ENCODE results near the gene ME2.
"Not testable (repeated sequence)": the region's sequence is repeated elsewhere in the genome, so short reads cannot be mapped to it uniquely, and the experiment has no call there.

The ME2 gene

GRCh38 chr18:50869150-50869549 lies 9.8 kb upstream of the ME2 start:
- H3K36me3 Mint-ChIP-seq (ENCODE audit: insufficient read depth) = no peaks in the 10 kb centered on the region
- no peak for ATAC-seq (replicated peaks; ENCODE audit: extremely low read depth, poor library complexity, severe bottlenecking)
- H3K4me1 Mint-ChIP-seq = no peaks in the 10 kb centered on the region
- H3K27me3 Mint-ChIP-seq = peaks cover 6% of the 10 kb centered on the region
- no peak for DNase-seq (ENCODE audit: low spot score in 2 of 2)
- H3K9me3 Mint-ChIP-seq = no peaks in the 10 kb centered on the region
- no peak overlapping the region for H3K4me3 Mint-ChIP-seq
- no peak overlapping the region for H3K27ac Mint-ChIP-seq (ENCODE audit: low read depth)

- Mint-ChIP-seq H3K27ac (ENCODE audit: low read depth) (no peak overlapping the region), H3K27me3 (peaks cover 9% of the 10 kb centered on the region), H3K4me1 (no peaks in the 10 kb centered on the region), H3K36me3 (ENCODE audit: insufficient read depth) (no peaks in the 10 kb centered on the region), H3K9me3 (no peaks in the 10 kb centered on the region), H3K4me3 (no peak overlapping the region)
- ATAC-seq (replicated peaks; ENCODE audit: extremely low read depth, poor library complexity, severe bottlenecking) (no peak), DNase-seq (ENCODE audit: low spot score in 2 of 2) (no peak)
These were observed 8.6 kb upstream of the ME2 start for GRCh38 chr18:50870138-50870845.

- Mint-ChIP-seq H3K36me3 (ENCODE audit: insufficient read depth) (no peaks in the 10 kb centered on the region), H3K27me3 (peaks cover 9% of the 10 kb centered on the region), H3K4me3 (no peak overlapping the region), H3K9me3 (no peaks in the 10 kb centered on the region), H3K4me1 (no peaks in the 10 kb centered on the region), H3K27ac (ENCODE audit: low read depth) (no peak overlapping the region)
- ATAC-seq (replicated peaks; ENCODE audit: extremely low read depth, poor library complexity, severe bottlenecking) (no peak), DNase-seq (ENCODE audit: low spot score in 2 of 2) (no peak)
These were observed 7.1 kb upstream of the ME2 start for GRCh38 chr18:50871846-50872245.

GRCh38 chr18:50875966-50876536 lies 2.9 kb upstream of the ME2 start:
- ATAC-seq (replicated peaks; ENCODE audit: extremely low read depth, poor library complexity, severe bottlenecking) (no peak), DNase-seq (ENCODE audit: low spot score in 2 of 2) (no peak)
- Mint-ChIP-seq H3K27ac (ENCODE audit: low read depth) (no peak overlapping the region), H3K36me3 (ENCODE audit: insufficient read depth) (peaks cover 18% of the 10 kb centered on the region), H3K4me3 (no peak overlapping the region), H3K4me1 (peaks cover 20% of the 10 kb centered on the region), H3K9me3 (no peaks in the 10 kb centered on the region), H3K27me3 (peaks cover 9% of the 10 kb centered on the region)

GRCh38 chr18:50877545-50878265 lies 1.2 kb upstream of the ME2 start:
- Mint-ChIP-seq H3K27me3 (peaks cover 9% of the 10 kb centered on the region), H3K9me3 (no peaks in the 10 kb centered on the region), H3K36me3 (ENCODE audit: insufficient read depth) (peaks cover 18% of the 10 kb centered on the region), H3K4me3 (peak overlapping the region; percentile 96), H3K27ac (ENCODE audit: low read depth) (peak overlapping the region; percentile 96), H3K4me1 (peaks cover 20% of the 10 kb centered on the region)
- ATAC-seq (replicated peaks; ENCODE audit: extremely low read depth, poor library complexity, severe bottlenecking) (no peak), DNase-seq (ENCODE audit: low spot score in 2 of 2) (no peak)

GRCh38 chr18:50879302-50880118 lies 592 bp downstream of the ME2 start:
- Mint-ChIP-seq H3K27ac (ENCODE audit: low read depth) (peak overlapping the region; percentile 96), H3K4me1 (peaks cover 28% of the 10 kb centered on the region), H3K36me3 (ENCODE audit: insufficient read depth) (peaks cover 18% of the 10 kb centered on the region), H3K27me3 (no peaks in the 10 kb centered on the region), H3K9me3 (no peaks in the 10 kb centered on the region), H3K4me3 (peak overlapping the region; percentile 96)
- peak; percentile 28 to 54 for DNase-seq (ENCODE audit: low spot score in 2 of 2)
- ATAC-seq (replicated peaks; ENCODE audit: extremely low read depth, poor library complexity, severe bottlenecking) = peak; percentile 61

- no peak for ATAC-seq (replicated peaks; ENCODE audit: extremely low read depth, poor library complexity, severe bottlenecking)
- no peak for DNase-seq (ENCODE audit: low spot score in 2 of 2)
- peaks cover 28% of the 10 kb centered on the region for H3K4me1 Mint-ChIP-seq
- H3K27ac Mint-ChIP-seq (ENCODE audit: low read depth) = peak overlapping the region; percentile 96
- H3K36me3 Mint-ChIP-seq (ENCODE audit: insufficient read depth) = peaks cover 18% of the 10 kb centered on the region
- no peaks in the 10 kb centered on the region for H3K27me3 Mint-ChIP-seq
- H3K9me3 Mint-ChIP-seq = no peaks in the 10 kb centered on the region
- H3K4me3 Mint-ChIP-seq = peak overlapping the region; percentile 96
These were observed 1.2 kb downstream of the ME2 start for GRCh38 chr18:50880119-50880465.

GRCh38 chr18:50880944-50881343 lies 2.0 kb downstream of the ME2 start:
- not testable (repeated sequence) for H3K27me3 Mint-ChIP-seq; H3K9me3 Mint-ChIP-seq; H3K4me3 Mint-ChIP-seq; H3K27ac Mint-ChIP-seq (ENCODE audit: low read depth); DNase-seq (ENCODE audit: low spot score in 2 of 2); ATAC-seq (replicated peaks; ENCODE audit: extremely low read depth, poor library complexity, severe bottlenecking)
- Mint-ChIP-seq H3K4me1 (peaks cover 28% of the 10 kb centered on the region), H3K36me3 (ENCODE audit: insufficient read depth) (peaks cover 18% of the 10 kb centered on the region)

GRCh38 chr18:50886929-50887328 lies 8.0 kb downstream of the ME2 start:
- Mint-ChIP-seq H3K4me1 (peaks cover 37% of the 10 kb centered on the region), H3K9me3 (no peaks in the 10 kb centered on the region), H3K36me3 (ENCODE audit: insufficient read depth) (no peaks in the 10 kb centered on the region), H3K4me3 (no peak overlapping the region), H3K27me3 (no peaks in the 10 kb centered on the region), H3K27ac (ENCODE audit: low read depth) (peak overlapping the region; percentile 38)
- no peak for DNase-seq (ENCODE audit: low spot score in 2 of 2)
- no peak for ATAC-seq (replicated peaks; ENCODE audit: extremely low read depth, poor library complexity, severe bottlenecking)

- no peak overlapping the region for H3K4me3 Mint-ChIP-seq
- H3K27ac Mint-ChIP-seq (ENCODE audit: low read depth) = no peak overlapping the region
- H3K27me3 Mint-ChIP-seq = no peaks in the 10 kb centered on the region
- no peaks in the 10 kb centered on the region for H3K9me3 Mint-ChIP-seq
- no peak for DNase-seq (ENCODE audit: low spot score in 2 of 2)
- ATAC-seq (replicated peaks; ENCODE audit: extremely low read depth, poor library complexity, severe bottlenecking) = no peak
- H3K4me1 Mint-ChIP-seq = peaks cover 24% of the 10 kb centered on the region
- H3K36me3 Mint-ChIP-seq (ENCODE audit: insufficient read depth) = peaks cover 24% of the 10 kb centered on the region
These were observed 16.6 kb downstream of the ME2 start for GRCh38 chr18:50895350-50896045.

GRCh38 chr18:50896093-50896492 lies 17.2 kb downstream of the ME2 start:
- Mint-ChIP-seq H3K9me3 (no peaks in the 10 kb centered on the region), H3K27me3 (no peaks in the 10 kb centered on the region), H3K4me3 (no peak overlapping the region), H3K36me3 (ENCODE audit: insufficient read depth) (peaks cover 25% of the 10 kb centered on the region), H3K27ac (ENCODE audit: low read depth) (no peak overlapping the region), H3K4me1 (peaks cover 22% of the 10 kb centered on the region)
- ATAC-seq (replicated peaks; ENCODE audit: extremely low read depth, poor library complexity, severe bottlenecking) = no peak
- no peak for DNase-seq (ENCODE audit: low spot score in 2 of 2)

GRCh38 chr18:50898919-50899318 lies 20.0 kb downstream of the ME2 start:
- Mint-ChIP-seq H3K27me3 (no peaks in the 10 kb centered on the region), H3K36me3 (ENCODE audit: insufficient read depth) (peaks cover 32% of the 10 kb centered on the region), H3K4me3 (no peak overlapping the region), H3K4me1 (peaks cover 29% of the 10 kb centered on the region), H3K27ac (ENCODE audit: low read depth) (no peak overlapping the region), H3K9me3 (no peaks in the 10 kb centered on the region)
- ATAC-seq (replicated peaks; ENCODE audit: extremely low read depth, poor library complexity, severe bottlenecking) (no peak), DNase-seq (ENCODE audit: low spot score in 2 of 2) (no peak)
